NCI-H748 (cell line): Measurements from ENCODE around the gene F10.
A peak's percentile ranks its signal among the peaks of the same experiment; 100 is the strongest.
"Not testable (repeated sequence)": the region's sequence is repeated elsewhere in the genome, so short reads cannot be mapped to it uniquely, and the experiment has no call there.

ENCODE experiments used
- DNase-seq: peaks from one replicate; lab custom pipeline; 2025; ENCODE audit not compliant: unreplicated experiment; lab: John Stamatoyannopoulos, UW

F10 gene

GRCh38 chr13:113150550-113151365 is 28.2 kb downstream of the F10 start:
- no peak for DNase-seq

GRCh38 chr13:113151745-113152690 is 29.4 kb downstream of the F10 start:
- peak; percentile 29 for DNase-seq

GRCh38 chr13:113152691-113152983 is 30.0 kb downstream of the F10 start:
- DNase-seq = no peak

- DNase-seq = peak; percentile 62
Measured at GRCh38 chr13:113152984-113153809, 30.6 kb downstream of the F10 start.

- peak; percentile 67 for DNase-seq
Measured at GRCh38 chr13:113153810-113154748, 31.5 kb downstream of the F10 start.

GRCh38 chr13:113155201-113155600 is 32.6 kb downstream of the F10 start:
- DNase-seq = peak; percentile 9

- no peak for DNase-seq
Measured at GRCh38 chr13:113155982-113156655, 33.5 kb downstream of the F10 start.

- DNase-seq = no peak
Measured at GRCh38 chr13:113157206-113157928, 34.8 kb downstream of the F10 start.

- peak; percentile 44 for DNase-seq
Measured at GRCh38 chr13:113157929-113158747, 35.5 kb downstream of the F10 start, which contains the start of gene PROZ. PROZ (plus strand) TSS chr13:113158648; CDS start chr13:113158661, 13 bp downstream.

GRCh38 chr13:113158946-113159345 is 36.3 kb downstream of the F10 start:
- no peak for DNase-seq

- DNase-seq = no peak
Measured at GRCh38 chr13:113159701-113160100, 37.1 kb downstream of the F10 start.

- DNase-seq = no peak
Measured at GRCh38 chr13:113160983-113161382, 38.4 kb downstream of the F10 start.

- no peak for DNase-seq
Measured at GRCh38 chr13:113161433-113161832, 38.8 kb downstream of the F10 start.

- not testable (repeated sequence) for DNase-seq
Measured at GRCh38 chr13:113161975-113162374, 39.4 kb downstream of the F10 start.

GRCh38 chr13:113162783-113163685 is 40.4 kb downstream of the F10 start:
- peak; percentile 48 for DNase-seq

GRCh38 chr13:113164492-113164891 is 41.9 kb downstream of the F10 start:
- DNase-seq = no peak

GRCh38 chr13:113166266-113166665 is 43.7 kb downstream of the F10 start:
- DNase-seq = no peak
